GM13977 (cell line): ENCODE measurements around the gene NAA16.
A peak's percentile ranks its signal among the peaks of the same experiment; 100 is the strongest.

ENCODE experiments used
- DNase-seq: peaks from one replicate; pipeline ENCODE4 v3.0.0; 2012; ENCODE audit warnings: low spot score
- in situ Hi-C: fragments of 300-500 bp; cut with MboI; formaldehyde crosslinking; loops from one replicate; pipeline ENCODE4 v1.12.0; 2022; ENCODE audit warnings: low sequenced_read_pairs, low pct_unique_long_range_greater_than_20kb, mixed read lengths, inconsistent platforms; ENCODE audit not compliant: unreplicated experiment
- TF ChIP-seq, protein P1 (sequence below): IDR thresholded peaks from 2 replicates; pipeline ENCODE4 v1.5.1; 2012; ENCODE audit warnings: mild to moderate bottlenecking, control low read depth; ENCODE audit not compliant: insufficient read depth; ENCODE audit errors: extremely low read depth, missing control alignments

Gene NAA16

DNA sequence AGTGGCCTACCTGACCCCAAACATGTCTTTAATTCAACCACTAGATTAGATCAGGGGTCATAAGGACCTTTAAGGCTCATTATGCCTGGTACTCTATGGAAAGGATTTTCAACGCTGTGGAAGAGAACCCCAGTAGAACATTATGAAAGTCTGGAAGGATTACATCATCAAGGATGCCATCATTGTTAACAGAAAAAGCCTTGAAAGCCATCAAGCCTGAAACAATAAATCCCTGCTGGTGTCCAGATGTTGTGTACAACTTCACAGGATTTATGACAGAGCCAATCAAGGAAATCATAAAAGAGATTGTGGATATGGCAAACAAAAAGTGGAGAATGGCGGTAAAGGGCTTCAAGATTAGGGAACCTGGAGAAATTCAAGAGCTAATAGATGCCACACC, 59.7 kb downstream of the NAA16 start:
- in situ Hi-C loops, result no loop called here
- TF ChIP-seq, protein P1, sequence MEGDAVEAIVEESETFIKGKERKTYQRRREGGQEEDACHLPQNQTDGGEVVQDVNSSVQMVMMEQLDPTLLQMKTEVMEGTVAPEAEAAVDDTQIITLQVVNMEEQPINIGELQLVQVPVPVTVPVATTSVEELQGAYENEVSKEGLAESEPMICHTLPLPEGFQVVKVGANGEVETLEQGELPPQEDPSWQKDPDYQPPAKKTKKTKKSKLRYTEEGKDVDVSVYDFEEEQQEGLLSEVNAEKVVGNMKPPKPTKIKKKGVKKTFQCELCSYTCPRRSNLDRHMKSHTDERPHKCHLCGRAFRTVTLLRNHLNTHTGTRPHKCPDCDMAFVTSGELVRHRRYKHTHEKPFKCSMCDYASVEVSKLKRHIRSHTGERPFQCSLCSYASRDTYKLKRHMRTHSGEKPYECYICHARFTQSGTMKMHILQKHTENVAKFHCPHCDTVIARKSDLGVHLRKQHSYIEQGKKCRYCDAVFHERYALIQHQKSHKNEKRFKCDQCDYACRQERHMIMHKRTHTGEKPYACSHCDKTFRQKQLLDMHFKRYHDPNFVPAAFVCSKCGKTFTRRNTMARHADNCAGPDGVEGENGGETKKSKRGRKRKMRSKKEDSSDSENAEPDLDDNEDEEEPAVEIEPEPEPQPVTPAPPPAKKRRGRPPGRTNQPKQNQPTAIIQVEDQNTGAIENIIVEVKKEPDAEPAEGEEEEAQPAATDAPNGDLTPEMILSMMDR, result no peak

DNA sequence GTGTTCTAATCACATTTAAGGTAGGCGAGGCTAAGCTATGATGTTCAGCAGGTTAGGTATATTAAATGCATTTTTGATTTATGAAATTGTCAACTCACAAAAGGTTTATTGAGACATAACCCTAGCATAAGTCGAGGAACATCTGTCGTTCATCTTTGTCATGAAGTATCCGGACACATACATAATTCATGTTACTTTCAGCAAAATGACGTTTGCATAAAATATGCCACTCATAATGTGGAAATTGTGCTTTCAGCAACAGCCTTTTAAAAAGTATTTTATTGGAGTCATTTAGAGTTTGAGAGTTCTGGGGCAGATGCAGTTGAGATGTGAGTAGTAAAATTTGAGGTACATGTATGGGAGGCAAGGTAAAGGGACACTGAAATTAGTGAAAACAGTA, 66.4 kb downstream of the NAA16 start:
- in situ Hi-C loops, result no loop called here
- no peak for DNase-seq
- TF ChIP-seq, protein P1, result no peak

More for the DNA sequence above, 59.7 kb downstream of the NAA16 start:
- DNase-seq, result no peak

DNA sequence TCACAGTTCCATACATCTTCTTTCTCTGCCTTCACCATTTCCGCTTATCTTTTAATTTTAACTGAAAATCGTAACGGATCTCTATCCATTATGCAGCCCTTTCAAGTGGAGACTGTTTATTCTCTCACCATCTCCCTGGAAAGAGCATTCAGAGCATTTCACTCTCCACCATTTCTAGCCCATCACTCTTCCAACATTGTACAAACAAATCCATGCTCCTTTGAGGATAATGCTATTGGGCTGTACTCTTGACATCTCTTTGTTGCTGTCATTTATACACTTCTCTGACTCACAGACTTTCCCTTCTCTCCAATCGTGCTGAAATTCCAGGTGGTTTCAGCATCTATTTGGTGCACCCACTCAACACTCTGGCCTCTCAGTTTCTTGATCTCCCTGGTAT, 71.4 kb downstream of the NAA16 start:
- TF ChIP-seq, protein P1, result no peak
- in situ Hi-C loops, result no loop called here
- no peak for DNase-seq

DNA sequence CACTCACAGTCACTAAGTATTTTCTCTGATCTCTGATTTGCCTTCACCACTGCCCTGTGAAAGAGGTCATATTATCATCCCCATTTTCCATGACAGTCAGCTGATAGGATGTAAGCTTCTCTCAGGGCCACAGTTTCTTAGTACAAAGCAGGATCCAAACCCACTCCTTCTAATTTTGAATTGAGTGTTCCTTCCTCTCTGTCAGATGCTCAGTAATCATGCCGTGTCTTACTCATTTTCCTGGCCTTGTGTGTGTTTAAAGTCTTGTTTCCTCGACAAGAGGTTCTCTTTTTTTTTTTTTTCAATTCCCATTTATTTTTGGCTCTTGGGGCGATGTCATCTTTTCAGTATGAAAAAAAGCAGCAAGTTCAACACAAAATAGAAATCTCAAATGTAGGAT, 72.3 kb downstream of the NAA16 start:
- TF ChIP-seq, protein P1, result no peak
- in situ Hi-C loops, result no loop called here
- no peak for DNase-seq

DNA sequence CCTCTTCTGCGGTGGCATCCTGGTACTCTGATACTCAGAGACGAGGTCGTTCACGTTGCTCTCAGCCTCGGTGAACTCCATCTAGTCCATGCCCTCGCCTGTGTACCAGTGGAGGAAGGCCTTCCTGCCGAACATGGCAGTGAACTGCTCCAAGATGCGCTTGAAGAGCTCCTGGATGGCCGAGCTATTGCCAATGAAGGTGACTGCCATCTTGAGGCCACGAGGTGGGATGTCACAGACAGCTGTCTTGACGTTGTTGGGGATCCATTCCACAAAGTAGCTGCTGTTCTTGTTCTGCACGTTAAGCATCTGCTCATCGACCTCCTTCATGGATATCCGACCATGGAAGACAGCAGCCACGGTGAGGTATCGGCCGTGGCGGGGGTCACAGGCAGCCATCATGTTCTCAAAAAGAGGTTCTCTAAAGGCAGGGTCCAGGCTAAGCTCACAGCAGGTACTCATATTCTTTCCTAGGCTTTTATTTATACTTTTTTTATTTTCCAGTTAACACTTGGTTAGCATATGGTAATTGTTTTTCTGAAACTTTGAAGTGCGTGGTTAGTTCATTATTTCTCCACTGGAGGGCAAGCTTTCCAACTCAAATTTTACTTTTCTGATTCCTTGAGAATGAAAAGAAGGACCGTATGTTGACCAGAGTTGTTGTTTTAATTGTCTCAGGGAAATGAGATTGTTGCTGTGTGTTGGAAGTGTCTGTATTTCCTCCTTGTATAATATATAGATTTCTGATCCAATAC, 73.9 kb downstream of the NAA16 start:
- in situ Hi-C loops, result no loop called here
- TF ChIP-seq, protein P1, result peak; percentile 26
- no peak for DNase-seq

DNA sequence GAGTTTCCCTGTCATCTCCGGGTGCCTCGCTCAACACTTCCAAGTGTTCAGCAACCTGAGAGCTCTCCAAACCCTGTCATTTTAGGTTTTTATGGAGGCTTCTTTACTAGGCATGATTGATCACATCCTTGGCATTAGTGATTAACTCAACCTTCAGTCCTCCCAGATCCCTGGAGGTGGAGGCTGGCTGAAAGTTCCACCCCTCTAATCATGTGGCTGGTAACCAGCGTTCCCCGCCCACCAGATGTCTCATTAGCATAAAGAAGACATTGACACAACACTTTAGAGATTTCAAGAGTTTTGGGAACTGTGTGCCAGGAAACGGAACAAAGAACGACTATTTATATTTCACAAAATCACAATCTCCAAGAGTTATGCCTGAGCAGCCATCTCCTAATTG, 75.1 kb downstream of the NAA16 start:
- in situ Hi-C loops, result no loop called here

More for the DNA sequence above, 75.1 kb downstream of the NAA16 start:
- TF ChIP-seq, protein P1, result no peak
- no peak for DNase-seq
